Measurements from ENCODE around the gene KRTAP4-6.

DNA sequence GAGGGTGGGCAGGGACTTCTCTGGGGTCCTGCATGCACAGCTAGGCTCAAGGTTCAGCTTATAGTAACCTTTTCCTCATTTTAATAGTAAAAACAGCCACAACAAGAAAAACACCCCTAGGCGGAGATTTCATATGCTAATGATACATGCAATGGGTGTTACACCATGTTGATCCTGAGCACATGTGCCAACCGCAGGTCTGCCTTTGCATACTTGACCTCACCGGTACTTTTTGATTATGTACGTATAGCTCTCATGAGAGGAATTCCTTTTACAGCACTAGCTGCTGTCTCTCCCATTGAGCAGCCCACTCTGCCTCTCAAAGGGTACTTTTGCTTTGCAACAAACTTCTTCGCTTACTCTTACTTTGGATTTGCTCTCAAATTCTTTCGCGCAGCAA lies 44.3 kb downstream of the KRTAP4-6 start:
- TF ChIP-seq, protein P1, sequence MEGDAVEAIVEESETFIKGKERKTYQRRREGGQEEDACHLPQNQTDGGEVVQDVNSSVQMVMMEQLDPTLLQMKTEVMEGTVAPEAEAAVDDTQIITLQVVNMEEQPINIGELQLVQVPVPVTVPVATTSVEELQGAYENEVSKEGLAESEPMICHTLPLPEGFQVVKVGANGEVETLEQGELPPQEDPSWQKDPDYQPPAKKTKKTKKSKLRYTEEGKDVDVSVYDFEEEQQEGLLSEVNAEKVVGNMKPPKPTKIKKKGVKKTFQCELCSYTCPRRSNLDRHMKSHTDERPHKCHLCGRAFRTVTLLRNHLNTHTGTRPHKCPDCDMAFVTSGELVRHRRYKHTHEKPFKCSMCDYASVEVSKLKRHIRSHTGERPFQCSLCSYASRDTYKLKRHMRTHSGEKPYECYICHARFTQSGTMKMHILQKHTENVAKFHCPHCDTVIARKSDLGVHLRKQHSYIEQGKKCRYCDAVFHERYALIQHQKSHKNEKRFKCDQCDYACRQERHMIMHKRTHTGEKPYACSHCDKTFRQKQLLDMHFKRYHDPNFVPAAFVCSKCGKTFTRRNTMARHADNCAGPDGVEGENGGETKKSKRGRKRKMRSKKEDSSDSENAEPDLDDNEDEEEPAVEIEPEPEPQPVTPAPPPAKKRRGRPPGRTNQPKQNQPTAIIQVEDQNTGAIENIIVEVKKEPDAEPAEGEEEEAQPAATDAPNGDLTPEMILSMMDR (IDR thresholded peaks at IDR 0.05), result no peak
- no peak for TF ChIP-seq POLR2A (IDR thresholded peaks at IDR 0.05)

All from uterus (tissue), 2 donors.